Ishikawa (cell line): Measurements from ENCODE around the gene ECHDC3.

Source experiments
- CEBPB ChIP-seq: IDR thresholded peaks from 2 replicates; pipeline ENCODE4 v1.6.1; 2012
- CREB1 ChIP-seq: IDR thresholded peaks from 2 replicates; pipeline ENCODE4 v1.6.1; 2012; ENCODE audit warnings: low read depth
- EGR1 ChIP-seq: IDR thresholded peaks from 2 replicates; pipeline ENCODE4 v1.6.1; 2012
- EP300 ChIP-seq: IDR thresholded peaks from 2 replicates; pipeline ENCODE4 v1.6.1; 2012; ENCODE audit warnings: borderline replicate concordance
- FOXM1 ChIP-seq: IDR thresholded peaks from 2 replicates; pipeline ENCODE4 v1.6.1; 2012; ENCODE audit warnings: low read depth, borderline replicate concordance
- NFIC ChIP-seq: IDR thresholded peaks from 2 replicates; pipeline ENCODE4 v1.6.1; 2012
- RAD21 ChIP-seq: IDR thresholded peaks from 2 replicates; pipeline ENCODE4 v1.6.1; 2012; ENCODE audit warnings: low read depth
- TAF1 ChIP-seq: IDR thresholded peaks from 2 replicates; pipeline ENCODE4 v1.6.1; 2012; ENCODE audit warnings: low read depth, mild to moderate bottlenecking
- TCF12 ChIP-seq: IDR thresholded peaks from 2 replicates; pipeline ENCODE4 v1.6.1; 2012; ENCODE audit warnings: low read depth
- TEAD4 ChIP-seq: IDR thresholded peaks from 2 replicates; pipeline ENCODE4 v1.6.1; 2012
- YY1 ChIP-seq: IDR thresholded peaks from 2 replicates; pipeline ENCODE4 v1.6.1; 2012; ENCODE audit warnings: low read depth
- ZBTB7A ChIP-seq: IDR thresholded peaks from 2 replicates; pipeline ENCODE4 v1.6.1; 2012; ENCODE audit warnings: low read depth
- TF ChIP-seq, protein P1 (sequence below): IDR thresholded peaks from 2 replicates; pipeline ENCODE4 v1.6.1; 2012
- TF ChIP-seq, protein P2 (sequence below): IDR thresholded peaks from 2 replicates; pipeline ENCODE4 v1.6.1; 2012; ENCODE audit warnings: low read depth, mild to moderate bottlenecking
- TF ChIP-seq, protein P3 (sequence below): IDR thresholded peaks from 2 replicates; pipeline ENCODE4 v1.6.1; 2012

Gene ECHDC3

DNA sequence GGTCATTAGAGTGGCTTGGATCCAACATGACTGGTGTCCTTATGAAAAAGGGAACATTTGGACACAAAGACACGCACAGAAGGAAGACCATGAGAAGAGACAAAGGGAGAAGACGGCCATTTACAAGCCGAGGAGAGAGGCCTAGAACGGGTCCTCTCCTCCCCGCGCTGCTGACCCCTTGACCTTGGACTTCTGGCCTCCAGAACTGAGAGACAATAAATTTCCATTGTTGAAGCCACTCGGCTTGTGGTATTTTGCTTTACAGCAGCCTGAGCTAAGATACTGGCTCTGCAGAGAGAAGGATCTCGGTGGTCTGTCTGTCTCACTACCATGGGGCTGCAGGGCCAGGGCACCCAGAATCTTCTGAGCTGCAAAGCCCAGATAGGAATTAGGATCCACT is 38.1 kb upstream of the ECHDC3 start:
- TF ChIP-seq EGR1 (no peak), TCF12 (no peak), TEAD4 (no peak), FOXM1 (no peak), EP300 (no peak), YY1 (no peak), CREB1 (no peak), CEBPB (no peak), ZBTB7A (no peak), TAF1 (no peak), NFIC (no peak), RAD21 (no peak)
- TF ChIP-seq, protein P1, sequence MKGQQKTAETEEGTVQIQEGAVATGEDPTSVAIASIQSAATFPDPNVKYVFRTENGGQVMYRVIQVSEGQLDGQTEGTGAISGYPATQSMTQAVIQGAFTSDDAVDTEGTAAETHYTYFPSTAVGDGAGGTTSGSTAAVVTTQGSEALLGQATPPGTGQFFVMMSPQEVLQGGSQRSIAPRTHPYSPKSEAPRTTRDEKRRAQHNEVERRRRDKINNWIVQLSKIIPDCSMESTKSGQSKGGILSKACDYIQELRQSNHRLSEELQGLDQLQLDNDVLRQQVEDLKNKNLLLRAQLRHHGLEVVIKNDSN = no peak
- TF ChIP-seq, protein P2, sequence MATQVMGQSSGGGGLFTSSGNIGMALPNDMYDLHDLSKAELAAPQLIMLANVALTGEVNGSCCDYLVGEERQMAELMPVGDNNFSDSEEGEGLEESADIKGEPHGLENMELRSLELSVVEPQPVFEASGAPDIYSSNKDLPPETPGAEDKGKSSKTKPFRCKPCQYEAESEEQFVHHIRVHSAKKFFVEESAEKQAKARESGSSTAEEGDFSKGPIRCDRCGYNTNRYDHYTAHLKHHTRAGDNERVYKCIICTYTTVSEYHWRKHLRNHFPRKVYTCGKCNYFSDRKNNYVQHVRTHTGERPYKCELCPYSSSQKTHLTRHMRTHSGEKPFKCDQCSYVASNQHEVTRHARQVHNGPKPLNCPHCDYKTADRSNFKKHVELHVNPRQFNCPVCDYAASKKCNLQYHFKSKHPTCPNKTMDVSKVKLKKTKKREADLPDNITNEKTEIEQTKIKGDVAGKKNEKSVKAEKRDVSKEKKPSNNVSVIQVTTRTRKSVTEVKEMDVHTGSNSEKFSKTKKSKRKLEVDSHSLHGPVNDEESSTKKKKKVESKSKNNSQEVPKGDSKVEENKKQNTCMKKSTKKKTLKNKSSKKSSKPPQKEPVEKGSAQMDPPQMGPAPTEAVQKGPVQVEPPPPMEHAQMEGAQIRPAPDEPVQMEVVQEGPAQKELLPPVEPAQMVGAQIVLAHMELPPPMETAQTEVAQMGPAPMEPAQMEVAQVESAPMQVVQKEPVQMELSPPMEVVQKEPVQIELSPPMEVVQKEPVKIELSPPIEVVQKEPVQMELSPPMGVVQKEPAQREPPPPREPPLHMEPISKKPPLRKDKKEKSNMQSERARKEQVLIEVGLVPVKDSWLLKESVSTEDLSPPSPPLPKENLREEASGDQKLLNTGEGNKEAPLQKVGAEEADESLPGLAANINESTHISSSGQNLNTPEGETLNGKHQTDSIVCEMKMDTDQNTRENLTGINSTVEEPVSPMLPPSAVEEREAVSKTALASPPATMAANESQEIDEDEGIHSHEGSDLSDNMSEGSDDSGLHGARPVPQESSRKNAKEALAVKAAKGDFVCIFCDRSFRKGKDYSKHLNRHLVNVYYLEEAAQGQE = no peak
- TF ChIP-seq, protein P3, sequence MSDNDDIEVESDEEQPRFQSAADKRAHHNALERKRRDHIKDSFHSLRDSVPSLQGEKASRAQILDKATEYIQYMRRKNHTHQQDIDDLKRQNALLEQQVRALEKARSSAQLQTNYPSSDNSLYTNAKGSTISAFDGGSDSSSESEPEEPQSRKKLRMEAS = no peak

DNA sequence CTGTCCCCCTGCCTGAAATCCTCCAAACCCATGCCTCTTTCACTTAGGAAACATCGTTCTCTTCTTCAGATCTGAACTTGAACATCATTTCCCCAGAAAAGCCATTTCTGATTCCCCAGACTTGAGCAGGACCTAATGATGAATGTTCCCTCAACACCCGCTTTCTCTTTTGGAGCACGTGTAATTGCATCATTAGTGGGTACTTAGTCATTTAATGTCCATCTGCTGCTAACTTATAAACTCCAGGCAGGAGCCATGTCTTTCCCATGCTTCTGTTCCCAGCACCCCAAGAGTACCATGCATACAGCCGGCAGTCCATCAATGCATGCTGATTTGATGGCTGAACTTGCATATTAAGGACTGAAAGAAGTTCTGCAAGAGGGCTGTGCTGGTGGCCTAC is 36.5 kb upstream of the ECHDC3 start:
- TF ChIP-seq, protein P2 = no peak
- TF ChIP-seq, protein P1 = no peak
- TF ChIP-seq TEAD4 (no peak), CEBPB (no peak), NFIC (no peak), TAF1 (no peak), EGR1 (no peak), CREB1 (no peak), EP300 (no peak), ZBTB7A (no peak), TCF12 (no peak), YY1 (no peak), RAD21 (no peak)
- TF ChIP-seq, protein P3 = no peak

DNA sequence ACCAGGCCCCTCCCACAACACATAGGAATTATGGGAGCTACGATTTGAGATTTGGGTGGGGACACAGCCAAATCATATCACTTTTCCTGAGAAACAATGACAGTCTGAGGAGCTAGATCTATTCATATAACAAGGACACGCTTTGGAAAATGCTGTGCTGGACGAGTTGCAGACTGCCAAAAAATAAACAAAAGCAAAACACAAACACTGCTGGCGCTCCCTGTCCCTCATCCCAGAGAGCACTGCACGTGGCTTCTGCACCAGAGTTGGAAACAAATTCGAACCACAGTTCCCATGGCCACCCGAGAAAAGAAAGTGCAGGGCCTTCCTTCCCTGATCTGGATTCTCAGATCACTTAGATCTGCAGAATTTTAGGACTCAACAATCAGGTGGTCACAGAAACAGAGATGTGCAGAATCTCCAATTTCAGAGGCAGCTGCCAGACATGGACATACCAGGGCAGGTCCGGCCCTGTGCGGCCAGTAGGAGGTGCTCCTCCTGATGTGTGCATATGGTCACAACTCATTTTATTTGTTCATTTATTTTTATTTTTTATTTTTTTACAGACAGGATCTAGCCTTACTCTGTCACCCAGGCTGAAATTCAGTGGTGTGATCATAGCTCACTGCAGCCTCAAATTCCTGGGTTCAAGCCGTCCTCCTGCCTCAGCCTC is 35.2 kb upstream of the ECHDC3 start:
- no peak for TF ChIP-seq ZBTB7A
- TF ChIP-seq, protein P2 = no peak
- TF ChIP-seq YY1 = no peak
- no peak for TF ChIP-seq CREB1
- no peak for TF ChIP-seq TAF1
- TF ChIP-seq FOXM1 = no peak
- no peak for TF ChIP-seq RAD21
- TF ChIP-seq EP300 = no peak
- TF ChIP-seq TCF12 = no peak
- no peak for TF ChIP-seq NFIC
- TF ChIP-seq EGR1 = no peak
- no peak for TF ChIP-seq TEAD4
- TF ChIP-seq, protein P1 = no peak
- no peak for TF ChIP-seq CEBPB
- TF ChIP-seq, protein P3 = no peak
